OCI-LY3 (cell line): ENCODE results near the gene PTTG2.

Experiments
- H2AFZ ChIP-seq: fragments of 200-600, 300-600 bp; shearing (Covaris generic); 2 replicates; pipeline ENCODE4 v1.6.0; 2014; ENCODE audit warnings: antibody characterized with exemption, low read depth, low read length
- H3K27ac ChIP-seq: fragments of 200-600, 300-600 bp; sonication (generic); 2 replicates; pipeline ENCODE4 v1.5.1; 2014; ENCODE audit warnings: mild to moderate bottlenecking, low read length, moderate library complexity, mixed read lengths
- H3K27me3 ChIP-seq: fragments of 200-600, 300-600 bp; sonication (generic); 2 replicates; pipeline ENCODE4 v1.6.1; 2014; ENCODE audit warnings: low read depth, low read length, mixed read lengths
- H3K36me3 ChIP-seq: fragments of 200-600, 300-600 bp; sonication (generic); replicated peaks from 2 replicates; pipeline ENCODE3; 2014; ENCODE audit warnings: low read depth, low read length, mixed read lengths
- H3K4me1 ChIP-seq: fragments of 300-600, 200-600 bp; sonication (generic); 2 replicates; pipeline ENCODE4 v1.6.1; 2014; ENCODE audit warnings: low read length, mixed read lengths
- H3K4me2 ChIP-seq: fragments of 200-600, 300-600 bp; sonication (generic); 2 replicates; pipeline ENCODE4 v1.6.1; 2014; ENCODE audit warnings: low read length, mixed read lengths
- H3K4me3 ChIP-seq: fragments of 300-600, 200-600 bp; sonication (generic); 2 replicates; pipeline ENCODE4 v1.5.1; 2014; ENCODE audit warnings: antibody characterized with exemption, mild to moderate bottlenecking, low read length, moderate library complexity
- H3K79me2 ChIP-seq: fragments of 300-600, 200-600 bp; shearing (Covaris generic); 2 replicates; pipeline ENCODE4 v1.6.1; 2014; ENCODE audit warnings: mild to moderate bottlenecking, low read length, mixed read lengths
- H3K9ac ChIP-seq: fragments of 300-600, 200-600 bp; shearing (Covaris generic); 2 replicates; pipeline ENCODE4 v1.6.0; 2014; ENCODE audit warnings: mild to moderate bottlenecking, low read length, moderate library complexity
- H3K9me3 ChIP-seq: fragments of 200-600, 300-600 bp; shearing (Covaris generic); 2 replicates; pipeline ENCODE4 v1.6.1; 2014; ENCODE audit warnings: low read length, mixed read lengths; ENCODE audit not compliant: insufficient read depth
- H4K20me1 ChIP-seq: fragments of 200-600, 300-600 bp; sonication (generic); 2 replicates; pipeline ENCODE4 v1.6.1; 2016; ENCODE audit warnings: low read length, mixed read lengths; ENCODE audit not compliant: insufficient read depth
- CTCF ChIP-seq: fragments of 200-600, 300-600 bp; sonication (generic); IDR thresholded peaks from 2 replicates; pipeline ENCODE4 v1.5.1; 2014; ENCODE audit warnings: antibody characterized with exemption, low read length, low read depth
- EZH2phosphoT487 ChIP-seq: fragments of 200-600 bp; shearing (Covaris generic); IDR thresholded peaks from 2 replicates; pipeline ENCODE4 v1.6.1; 2018; ENCODE audit warnings: antibody characterized with exemption, mixed run types, low read depth

The PTTG2 gene

DNA sequence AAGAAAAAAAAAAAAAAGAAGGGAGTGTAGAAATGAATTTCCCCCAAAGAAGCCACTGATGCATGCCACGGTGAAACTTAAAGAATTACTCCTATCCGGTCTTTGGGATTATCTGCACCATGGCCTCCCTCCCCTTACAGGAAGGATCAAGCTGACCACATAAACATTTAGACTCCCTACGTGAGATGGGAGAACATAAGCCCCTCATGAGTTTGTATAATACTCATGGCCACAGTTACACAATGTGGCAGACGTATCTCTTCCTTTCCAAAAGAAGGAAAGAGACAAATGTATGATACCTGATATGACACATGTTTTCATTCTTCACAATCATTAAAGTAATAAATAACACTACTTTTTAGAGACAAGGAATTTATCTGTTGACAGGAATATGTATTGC lies 3.3 kb upstream of the PTTG2 start:
- Histone ChIP-seq H2AFZ (no peak overlapping the region), H3K9me3 (no peaks in the 10 kb centered on the region), H3K4me1 (no peaks in the 10 kb centered on the region), H3K27ac (no peak overlapping the region), H3K27me3 (no peaks in the 10 kb centered on the region), H3K4me3 (no peak overlapping the region), H3K36me3 (no peaks in the 10 kb centered on the region), H3K9ac (no peak overlapping the region), H3K4me2 (no peak overlapping the region), H3K79me2 (no peaks in the 10 kb centered on the region), H4K20me1 (no peaks in the 10 kb centered on the region)
- TF ChIP-seq CTCF (no peak), EZH2phosphoT487 (no peak)

DNA sequence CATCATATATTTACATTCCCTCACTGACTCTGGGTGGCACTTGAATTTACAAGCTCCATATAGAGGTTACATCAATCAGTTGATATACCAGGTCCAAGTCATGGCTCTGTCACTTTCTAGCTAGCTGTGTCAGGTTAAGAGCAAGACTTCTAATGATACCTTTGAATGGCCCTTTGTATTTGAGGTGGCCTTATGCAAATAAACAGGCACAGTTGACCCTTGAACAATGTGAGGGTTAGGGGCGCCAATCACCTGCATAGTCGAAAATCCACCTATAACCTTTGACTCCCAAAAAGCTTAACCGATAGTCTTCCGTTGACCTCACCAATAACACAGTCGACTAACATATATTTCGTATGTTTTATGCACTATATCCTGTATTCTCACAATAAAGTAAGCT lies 1.3 kb upstream of the PTTG2 start:
- H2AFZ ChIP-seq, result no peak overlapping the region
- no peaks in the 10 kb centered on the region for H3K27me3 ChIP-seq
- no peak overlapping the region for H3K27ac ChIP-seq
- H3K4me3 ChIP-seq, result no peak overlapping the region
- no peaks in the 10 kb centered on the region for H3K36me3 ChIP-seq
- TF ChIP-seq CTCF (no peak), EZH2phosphoT487 (no peak)
- no peaks in the 10 kb centered on the region for H3K4me1 ChIP-seq
- H4K20me1 ChIP-seq, result no peaks in the 10 kb centered on the region
- H3K9me3 ChIP-seq, result no peaks in the 10 kb centered on the region
- H3K9ac ChIP-seq, result no peak overlapping the region
- no peak overlapping the region for H3K4me2 ChIP-seq
- H3K79me2 ChIP-seq, result no peaks in the 10 kb centered on the region

GRCh38 chr4:37960679-37961450 lies 667 bp downstream of the PTTG2 start:
- Histone ChIP-seq H3K36me3 (no peaks in the 10 kb centered on the region), H3K27me3 (no peaks in the 10 kb centered on the region), H3K9me3 (no peaks in the 10 kb centered on the region), H2AFZ (no peak overlapping the region), H4K20me1 (no peaks in the 10 kb centered on the region), H3K27ac (no peak overlapping the region), H3K4me1 (peaks cover 9% of the 10 kb centered on the region), H3K9ac (no peak overlapping the region), H3K79me2 (no peaks in the 10 kb centered on the region), H3K4me2 (no peak overlapping the region), H3K4me3 (no peak overlapping the region)
- no peak for TF ChIP-seq EZH2phosphoT487
- no peak for TF ChIP-seq CTCF

DNA sequence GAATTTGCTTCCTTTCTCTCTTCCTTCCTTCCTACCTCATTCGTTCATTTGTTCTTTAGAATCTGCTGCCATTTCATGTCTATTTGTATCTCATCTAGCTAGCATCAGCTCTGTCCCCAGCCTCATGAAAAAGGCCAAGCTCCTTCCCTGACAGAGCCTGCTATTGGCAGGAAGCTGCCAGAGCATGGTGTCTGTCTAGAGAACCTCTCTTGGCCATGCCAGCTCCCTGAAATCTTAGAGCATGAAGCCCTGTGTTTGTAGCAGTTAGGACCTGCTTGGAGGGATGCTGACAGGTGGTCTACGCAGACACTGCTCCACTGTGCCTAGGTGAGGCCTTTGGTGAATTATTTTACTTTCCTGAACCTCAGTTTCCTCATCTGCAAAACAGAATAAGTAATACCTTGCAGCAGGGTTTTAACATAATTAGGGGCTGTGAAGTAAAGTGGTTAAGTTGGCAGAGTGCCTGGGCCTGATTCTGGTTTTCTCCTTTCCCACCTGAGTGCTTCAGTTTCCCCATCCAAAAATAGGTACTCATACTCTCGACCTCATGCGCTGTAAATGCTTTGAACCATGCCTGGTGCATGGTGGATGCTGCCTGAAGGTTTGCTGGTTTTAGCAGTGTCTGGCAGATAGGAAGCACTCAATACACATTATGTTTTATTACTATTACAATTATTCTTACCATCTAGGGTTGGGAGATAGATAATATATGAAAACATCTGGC lies 4.7 kb downstream of the PTTG2 start:
- Histone ChIP-seq H3K9me3 (no peaks in the 10 kb centered on the region), H4K20me1 (no peaks in the 10 kb centered on the region), H3K27ac (no peak overlapping the region), H3K79me2 (no peaks in the 10 kb centered on the region), H3K9ac (no peak overlapping the region), H3K4me3 (no peak overlapping the region), H2AFZ (no peak overlapping the region), H3K4me1 (peaks cover 14% of the 10 kb centered on the region), H3K36me3 (peaks cover 3% of the 10 kb centered on the region), H3K4me2 (peak overlapping the region; percentile 24), H3K27me3 (no peaks in the 10 kb centered on the region)
- no peak for TF ChIP-seq EZH2phosphoT487
- no peak for TF ChIP-seq CTCF
